ENCODE data around the gene C9orf40. TPM values are rescaled to one million over a fixed set of nuclear protein-coding genes. Genes with fewer than 3 reads are reported as not detected.

The C9orf40 gene
- total and polyA plus RNA-seq, 2 donors (not counting 3 experiments of a cell fraction or from before 2014, with no cell fraction given), result 2.2 to 7.5 TPM

- no peaks in the 10 kb centered on the region for H3K9me1 ChIP-seq (replicated peaks; ENCODE audit: control insufficient read depth, extremely low read depth, insufficient read depth, low read length)
- CTCF ChIA-PET, result interaction anchor here (1.5 to 1.9 kb wide), 2 partner anchors 23 to 28 kb away, joined by 5 read pairs; no protein-coding TSS in a partner anchor
- H3K9me3 ChIP-seq (replicated peaks; ENCODE audit: control insufficient read depth, insufficient read depth, low read length), result no peaks in the 10 kb centered on the region
- POLR2A ChIA-PET, result no interaction called here
- dilution Hi-C loops (cut with MboI; ENCODE audit: extremely low pct_ligation_motif_present, low sequenced_read_pairs) (no loop called here), intact Hi-C loops (cut with micrococcal nuclease) (no loop called here)
- H3K9ac ChIP-seq (replicated peaks; ENCODE audit: extremely low read depth, insufficient read depth, low read length), result no peak overlapping the region
- DNase-seq (ENCODE audit: low read depth, low spot score) (no peak), FAIRE-seq (no peak)
- H3K27ac ChIP-seq (ENCODE audit: insufficient read depth, low read depth, low read length), result no peak overlapping the region
- no peak overlapping the region for H2AFZ ChIP-seq (ENCODE audit: low read depth, low read length)
- H3K79me2 ChIP-seq (ENCODE audit: control insufficient read depth, insufficient read depth, low read length), result no peaks in the 10 kb centered on the region
- BruUV-seq (replicated peaks), result no TSS peak
- H3K36me3 ChIP-seq (ENCODE audit: control insufficient read depth in 2 of 2, extremely low read depth in 1 of 2, insufficient read depth in 2 of 2, low read length in 2 of 2), result peaks cover 0 to 3% of the 10 kb centered on the region in 2 experiments
- H3K27me3 ChIP-seq (ENCODE audit: control insufficient read depth in 2 of 2, insufficient read depth in 2 of 2, low read length in 2 of 2), result no peaks in the 10 kb centered on the region
- no peaks in the 10 kb centered on the region for H4K20me1 ChIP-seq (replicated peaks; ENCODE audit: control insufficient read depth, extremely low read depth, insufficient read depth, low read length)
- no peak for TF ChIP-seq POLR2A (IDR thresholded peaks at IDR 0.05; ENCODE audit: low read depth, low read length)
- no peak for TF ChIP-seq MYC (IDR thresholded peaks at IDR 0.05; ENCODE audit: low read depth, low read length)
- no peak for TF ChIP-seq EZH2 (IDR thresholded peaks at IDR 0.05; ENCODE audit: borderline replicate concordance, low read depth, low read length, severe bottlenecking)
- no peak for TF ChIP-seq FOS (IDR thresholded peaks at IDR 0.05; ENCODE audit: borderline replicate concordance, insufficient read depth, low read length)
- TF ChIP-seq, protein P1, sequence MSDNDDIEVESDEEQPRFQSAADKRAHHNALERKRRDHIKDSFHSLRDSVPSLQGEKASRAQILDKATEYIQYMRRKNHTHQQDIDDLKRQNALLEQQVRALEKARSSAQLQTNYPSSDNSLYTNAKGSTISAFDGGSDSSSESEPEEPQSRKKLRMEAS (IDR thresholded peaks at IDR 0.05; ENCODE audit: insufficient read depth, insufficient read length), result no peak
- TF ChIP-seq POLR2AphosphoS5 (IDR thresholded peaks at IDR 0.05; ENCODE audit: insufficient read depth, low read depth, low read length), result no peak
- TF ChIP-seq, protein P2, sequence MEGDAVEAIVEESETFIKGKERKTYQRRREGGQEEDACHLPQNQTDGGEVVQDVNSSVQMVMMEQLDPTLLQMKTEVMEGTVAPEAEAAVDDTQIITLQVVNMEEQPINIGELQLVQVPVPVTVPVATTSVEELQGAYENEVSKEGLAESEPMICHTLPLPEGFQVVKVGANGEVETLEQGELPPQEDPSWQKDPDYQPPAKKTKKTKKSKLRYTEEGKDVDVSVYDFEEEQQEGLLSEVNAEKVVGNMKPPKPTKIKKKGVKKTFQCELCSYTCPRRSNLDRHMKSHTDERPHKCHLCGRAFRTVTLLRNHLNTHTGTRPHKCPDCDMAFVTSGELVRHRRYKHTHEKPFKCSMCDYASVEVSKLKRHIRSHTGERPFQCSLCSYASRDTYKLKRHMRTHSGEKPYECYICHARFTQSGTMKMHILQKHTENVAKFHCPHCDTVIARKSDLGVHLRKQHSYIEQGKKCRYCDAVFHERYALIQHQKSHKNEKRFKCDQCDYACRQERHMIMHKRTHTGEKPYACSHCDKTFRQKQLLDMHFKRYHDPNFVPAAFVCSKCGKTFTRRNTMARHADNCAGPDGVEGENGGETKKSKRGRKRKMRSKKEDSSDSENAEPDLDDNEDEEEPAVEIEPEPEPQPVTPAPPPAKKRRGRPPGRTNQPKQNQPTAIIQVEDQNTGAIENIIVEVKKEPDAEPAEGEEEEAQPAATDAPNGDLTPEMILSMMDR (IDR thresholded peaks at IDR 0.05; ENCODE audit: extremely low read depth in 1 of 2, insufficient read depth in 1 of 2, low read depth in 1 of 2, low read length in 2 of 2), result no peak
- no peak for TF ChIP-seq GATA2 (IDR thresholded peaks at IDR 0.05; ENCODE audit: insufficient read depth, insufficient read length, low read depth, low read length)
- no peak for TF ChIP-seq JUN (IDR thresholded peaks at IDR 0.05; ENCODE audit: borderline replicate concordance, insufficient read depth, insufficient read length, low read depth)
- H3K4me3 ChIP-seq (replicated peaks in 1 of 3; ENCODE audit: insufficient read depth in 1 of 3, low read depth in 1 of 3, low read length in 3 of 3), result no peak overlapping the region
- H3K4me1 ChIP-seq (ENCODE audit: control insufficient read depth, extremely low read depth, insufficient read depth, low read length), result no peaks in the 10 kb centered on the region
- no peak overlapping the region for H3K4me2 ChIP-seq (ENCODE audit: insufficient read depth, low read length)
Observed at GRCh38 chr9:74979844-74980243, 27.1 kb upstream of the C9orf40 start.

All from endothelial cell of umbilical vein (primary cell).